Progenitor cell of endocrine pancreas (in vitro differentiated cells): ENCODE results near the gene CAPN7. TPM values are rescaled to one million over a fixed set of nuclear protein-coding genes. Genes with fewer than 3 reads are reported as not detected.

ENCODE experiments used
- DNase-seq: peaks from one replicate; pipeline ENCODE4 v3.0.0; 2021; ENCODE audit warnings: low spot score; ENCODE audit not compliant: unreplicated experiment
- H3K27ac Mint-ChIP-seq: 2 replicates; pipeline ENCODE4 v1.8.0; 2021; ENCODE audit warnings: mild to moderate bottlenecking, moderate library complexity, mixed read lengths
- H3K27me3 Mint-ChIP-seq: 2 replicates; pipeline ENCODE4 v1.8.0; 2021; ENCODE audit warnings: mixed read lengths
- H3K36me3 Mint-ChIP-seq: 2 replicates; pipeline ENCODE4 v1.8.0; 2022; ENCODE audit warnings: mixed read lengths; ENCODE audit not compliant: insufficient read depth
- H3K4me1 Mint-ChIP-seq: 2 replicates; pipeline ENCODE4 v1.8.0; 2021; ENCODE audit warnings: low read depth, mixed read lengths
- H3K4me3 Mint-ChIP-seq: 2 replicates; pipeline ENCODE4 v1.8.0; 2021; ENCODE audit warnings: low read depth, mild to moderate bottlenecking, moderate library complexity, mixed read lengths
- H3K9me3 Mint-ChIP-seq: 2 replicates; pipeline ENCODE4 v1.8.0; 2021; ENCODE audit warnings: low read depth, mixed read lengths
- total RNA-seq: library from RNA; stranded (reverse); gene quantifications from 2 replicates; pipeline ENCODE4 v1.2.1, GENCODE V29; 2021
- TF ChIP-seq, protein P1 (sequence below): fragments of 200-600 bp; sonication (generic); IDR thresholded peaks from one replicate; pipeline ENCODE4 v1.5.0; 2021; ENCODE audit warnings: antibody characterized with exemption, mild to moderate bottlenecking; ENCODE audit not compliant: unreplicated experiment

The CAPN7 gene
- total RNA-seq, 1 donor from 2014 or later, result 46.3 TPM

DNA sequence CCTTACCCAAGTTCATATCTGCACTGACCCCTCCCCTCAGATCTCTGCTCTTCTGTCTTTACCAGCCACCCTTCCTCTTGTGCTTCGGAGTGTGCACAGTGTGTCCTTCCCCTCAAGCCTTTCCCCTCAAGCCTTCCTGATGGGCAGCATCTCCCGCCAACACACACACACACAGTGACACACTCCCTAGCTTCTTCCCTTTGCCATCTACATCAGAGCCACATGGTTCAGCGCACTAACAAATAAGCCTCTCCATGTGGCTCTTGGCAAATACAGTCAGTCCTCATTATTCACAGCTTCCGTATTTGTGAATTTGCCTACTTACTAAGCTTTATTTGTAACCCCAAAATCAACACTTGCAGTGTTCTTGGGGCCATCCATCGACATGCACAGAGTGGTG is 88.9 kb downstream of the CAPN7 start:
- H3K9me3 Mint-ChIP-seq, result no peaks in the 10 kb centered on the region
- no peak overlapping the region for H3K4me3 Mint-ChIP-seq
- no peak overlapping the region for H3K27ac Mint-ChIP-seq
- H3K36me3 Mint-ChIP-seq, result peaks cover 1% of the 10 kb centered on the region
- peaks cover 19% of the 10 kb centered on the region for H3K4me1 Mint-ChIP-seq
- no peaks in the 10 kb centered on the region for H3K27me3 Mint-ChIP-seq
- DNase-seq, result no peak
- TF ChIP-seq, protein P1, sequence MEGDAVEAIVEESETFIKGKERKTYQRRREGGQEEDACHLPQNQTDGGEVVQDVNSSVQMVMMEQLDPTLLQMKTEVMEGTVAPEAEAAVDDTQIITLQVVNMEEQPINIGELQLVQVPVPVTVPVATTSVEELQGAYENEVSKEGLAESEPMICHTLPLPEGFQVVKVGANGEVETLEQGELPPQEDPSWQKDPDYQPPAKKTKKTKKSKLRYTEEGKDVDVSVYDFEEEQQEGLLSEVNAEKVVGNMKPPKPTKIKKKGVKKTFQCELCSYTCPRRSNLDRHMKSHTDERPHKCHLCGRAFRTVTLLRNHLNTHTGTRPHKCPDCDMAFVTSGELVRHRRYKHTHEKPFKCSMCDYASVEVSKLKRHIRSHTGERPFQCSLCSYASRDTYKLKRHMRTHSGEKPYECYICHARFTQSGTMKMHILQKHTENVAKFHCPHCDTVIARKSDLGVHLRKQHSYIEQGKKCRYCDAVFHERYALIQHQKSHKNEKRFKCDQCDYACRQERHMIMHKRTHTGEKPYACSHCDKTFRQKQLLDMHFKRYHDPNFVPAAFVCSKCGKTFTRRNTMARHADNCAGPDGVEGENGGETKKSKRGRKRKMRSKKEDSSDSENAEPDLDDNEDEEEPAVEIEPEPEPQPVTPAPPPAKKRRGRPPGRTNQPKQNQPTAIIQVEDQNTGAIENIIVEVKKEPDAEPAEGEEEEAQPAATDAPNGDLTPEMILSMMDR, result no peak

DNA sequence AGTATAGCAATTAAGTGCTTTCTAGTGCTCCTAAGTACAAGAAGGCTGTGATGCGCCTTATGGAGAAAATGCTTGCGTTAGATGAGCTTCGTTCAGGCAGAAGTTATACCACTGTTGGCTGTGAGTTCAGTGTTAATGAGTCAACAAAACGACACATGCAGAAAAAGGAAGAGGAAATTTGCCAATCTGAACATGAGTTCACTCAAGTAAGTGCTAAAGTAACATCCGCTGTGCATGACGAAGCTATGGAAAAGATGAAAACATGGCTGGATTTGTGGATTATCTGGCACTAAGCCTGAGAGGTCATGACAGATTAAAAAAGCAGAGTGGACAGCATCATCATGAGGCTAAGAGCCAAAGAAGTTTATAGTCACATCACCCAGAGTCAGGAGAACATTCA is 89.5 kb downstream of the CAPN7 start:
- DNase-seq, result no peak
- TF ChIP-seq, protein P1, result no peak
- Mint-ChIP-seq H3K36me3 (peaks cover 1% of the 10 kb centered on the region), H3K4me1 (peaks cover 19% of the 10 kb centered on the region), H3K4me3 (no peak overlapping the region), H3K27ac (no peak overlapping the region), H3K9me3 (no peaks in the 10 kb centered on the region), H3K27me3 (no peaks in the 10 kb centered on the region)

DNA sequence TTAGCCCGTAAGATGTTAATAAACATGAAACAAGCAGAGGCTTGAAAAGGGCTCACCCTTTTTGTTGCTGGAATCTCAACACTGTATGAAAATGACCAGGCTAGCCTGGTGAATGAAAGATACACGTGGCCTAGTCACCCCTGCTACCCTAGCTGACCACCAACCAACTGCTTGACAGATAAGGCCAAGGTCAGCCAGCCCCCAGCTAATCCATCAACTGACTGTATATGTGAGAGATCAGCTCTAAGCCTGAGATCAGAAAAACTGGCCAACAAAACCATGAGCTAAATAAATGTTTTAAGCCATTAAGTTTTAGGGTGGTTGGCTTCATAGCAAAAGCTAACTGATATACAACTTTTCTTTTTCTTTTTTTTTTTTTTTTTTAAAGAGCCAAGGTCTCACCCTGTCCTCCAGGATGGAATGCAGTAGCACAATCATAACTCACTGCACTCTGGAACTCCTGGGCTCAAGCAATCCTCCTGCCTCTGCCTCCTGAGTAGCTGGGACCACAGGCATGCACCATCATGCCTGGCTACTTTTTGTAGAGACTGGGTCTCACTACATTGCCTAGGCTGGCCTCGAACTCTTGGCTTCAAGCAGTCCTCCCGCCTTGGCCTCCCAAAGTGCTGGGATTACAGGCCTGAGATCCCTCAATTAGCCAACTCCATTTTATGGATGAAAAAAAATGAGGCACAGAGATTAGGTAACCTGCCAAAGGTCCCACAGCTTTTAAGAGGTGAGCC is 91.7 kb downstream of the CAPN7 start:
- H3K27me3 Mint-ChIP-seq, result no peaks in the 10 kb centered on the region
- peaks cover 3% of the 10 kb centered on the region for H3K36me3 Mint-ChIP-seq
- peaks cover 11% of the 10 kb centered on the region for H3K4me1 Mint-ChIP-seq
- H3K9me3 Mint-ChIP-seq, result no peaks in the 10 kb centered on the region
- TF ChIP-seq, protein P1, result no peak
- no peak for DNase-seq
- H3K27ac Mint-ChIP-seq, result no peak overlapping the region
- no peak overlapping the region for H3K4me3 Mint-ChIP-seq

DNA sequence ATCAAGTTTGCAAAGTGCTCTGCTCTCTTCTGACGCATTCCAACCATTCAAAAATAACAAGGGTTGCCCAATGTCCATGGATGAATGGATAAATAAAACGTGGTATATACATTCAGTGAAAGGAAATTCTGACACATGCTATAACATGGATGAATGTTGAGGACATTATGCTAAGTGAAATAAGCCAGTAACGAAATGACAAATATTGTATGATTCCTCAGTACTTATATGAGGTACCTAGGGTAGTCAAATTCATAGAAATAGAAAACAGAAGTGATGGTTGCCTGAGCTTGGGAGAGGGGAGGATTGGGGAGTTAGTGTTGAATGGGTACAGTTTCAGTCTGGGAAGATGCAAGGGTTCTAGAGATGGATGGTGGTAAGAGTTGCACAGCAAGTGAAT is 92.5 kb downstream of the CAPN7 start:
- no peak overlapping the region for H3K4me3 Mint-ChIP-seq
- H3K36me3 Mint-ChIP-seq, result peaks cover 4% of the 10 kb centered on the region
- H3K4me1 Mint-ChIP-seq, result peaks cover 11% of the 10 kb centered on the region
- TF ChIP-seq, protein P1, result no peak
- H3K27me3 Mint-ChIP-seq, result no peaks in the 10 kb centered on the region
- H3K9me3 Mint-ChIP-seq, result no peaks in the 10 kb centered on the region
- DNase-seq, result no peak
- H3K27ac Mint-ChIP-seq, result no peak overlapping the region

DNA sequence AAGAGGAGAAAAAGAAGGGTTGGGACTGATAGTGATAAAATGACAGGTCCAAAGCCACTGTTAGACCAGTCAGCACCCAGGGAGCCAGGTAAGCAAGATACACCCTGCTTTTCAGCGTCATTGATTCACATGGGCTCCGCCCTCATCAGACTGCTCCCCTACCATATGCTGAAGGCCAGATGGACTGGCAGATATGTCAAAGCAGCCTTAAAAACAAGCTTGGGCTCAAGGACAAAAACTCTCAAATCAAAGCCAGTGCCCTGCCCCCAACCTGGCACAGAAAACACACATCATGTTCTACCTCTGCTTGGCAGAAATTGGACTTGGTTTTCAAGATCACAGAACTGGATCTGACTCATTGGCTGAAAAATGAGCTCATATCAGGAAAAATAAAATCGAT is 93.0 kb downstream of the CAPN7 start:
- Mint-ChIP-seq H3K4me3 (no peak overlapping the region), H3K4me1 (peaks cover 11% of the 10 kb centered on the region), H3K36me3 (peaks cover 4% of the 10 kb centered on the region), H3K27ac (no peak overlapping the region), H3K9me3 (no peaks in the 10 kb centered on the region), H3K27me3 (no peaks in the 10 kb centered on the region)
- TF ChIP-seq, protein P1, result no peak
- DNase-seq, result no peak
